Pancreas (tissue), 10 donors: ENCODE data around the gene PPM1L. TPM values are rescaled to one million over a fixed set of nuclear protein-coding genes. Genes with fewer than 3 reads are reported as not detected.
A peak's percentile ranks its signal among the peaks of the same experiment; 100 is the strongest.

ENCODE experiments used
- ATAC-seq, 4 donors: fragments of 200-7000 bp; cut with Tn5 transposase; one replicate each; pipeline versions ENCODE4 v1.8.0 to v1.9.1; 2020; ENCODE audit warnings: mild to moderate bottlenecking in 4 of 4, moderate library complexity in 4 of 4
- DNase-seq, 6 donors: peaks; one replicate each; pipeline ENCODE4 v3.0.0-alpha.2; 2020
- FAIRE-seq: peaks from 2 replicates; lab custom pipeline; 2012; peaks lifted over from hg19 to GRCh38; lab: Jason Lieb, UNC
- H3K27ac ChIP-seq, 4 donors: fragments of 200-600 bp; sonication (generic); 1 replicate in 3 of 4; 2 replicates in 1 of 4; pipeline versions ENCODE4 v1.5.0 to v1.8.0; 2020
- H3K27me3 ChIP-seq, 4 donors: fragments of 200-600 bp; one replicate each; pipeline ENCODE4 v1.8.0; 2021
- H3K36me3 ChIP-seq, 3 donors: fragments of 200-600 bp; sonication (generic) in 1 of 3; one replicate each; pipeline versions ENCODE4 v1.5.0 to v1.8.0; 2020 to 2021
- H3K4me1 ChIP-seq, 3 donors: fragments of 200-600 bp; one replicate each; pipeline ENCODE4 v1.8.0; 2021
- H3K4me3 ChIP-seq, 4 donors: fragments of 200-600 bp; sonication (generic) in 2 of 4; one replicate each; pipeline versions ENCODE4 v1.5.0 to v1.8.0; 2020 to 2021
- H3K9me3 ChIP-seq, 4 donors: fragments of 200-600 bp; one replicate each; pipeline ENCODE4 v1.8.0; 2021
- WGBS, 2 donors: extraction: QIAGEN DNeasy Blood & Tissue Kit; methylation state at CpG; one replicate each; pipeline ENCODE4 v1.1.7; 2013; 5-methylcytosine and 5-hydroxymethylcytosine counted together
- intact Hi-C, 3 donors: fragments of 100-400 bp; cut with DNase I; formaldehyde crosslinking; loops; one replicate each; pipeline versions ENCODE4 v1.11.1 to v1.14.2; 2022
- polyA plus RNA-seq, 2 donors: library from polyadenylated mRNA; stranded (reverse); fragments of 200-250 nt; gene quantifications; one replicate each; pipeline ENCODE4 v1.2.3, GENCODE V29; 2013
- total RNA-seq, 6 donors: library from RNA; stranded (reverse); fragmentation: NEBNext Ultra II Directional in 4 of 6; extraction: Animal tissue kit (Norgen Biotek cat#: 25700) in 4 of 6; gene quantifications; one replicate each; pipeline versions ENCODE4 v1.2.1 to v1.2.4, GENCODE V29; 2021 to 2023
- TF ChIP-seq, protein P1 (sequence below), 4 donors: fragments of 200-600 bp; sonication (generic) in 3 of 4; IDR thresholded peaks; one replicate each; pipeline versions ENCODE4 v1.5.0 to v1.8.0; 2021; ENCODE audit warnings: antibody characterized with exemption in 4 of 4
- donor health status: healthy with polysubstance abuse.
- donor health status: DM: no; HTN: no; CAD: no; lungs with moderate emphysema.
- donor health status: DM: no; HTN: no; CAD: no.
- donor health status: control.
- donor health status: control.
- donor health status: Bipolar disorder and iron deficiency.
- donor health status: DM: yes; HTN: yes; CAD: no.
- donor health status: DM: no; HTN: no; CAD: no.
- donor health status: DM: no; HTN: no; CAD: no.
- donor health status: DM: yes; HTN: yes; CAD: no.

Gene PPM1L
- total and polyA plus RNA-seq, 8 donors: 2.3 to 12.3 (median 6.4) TPM

DNA sequence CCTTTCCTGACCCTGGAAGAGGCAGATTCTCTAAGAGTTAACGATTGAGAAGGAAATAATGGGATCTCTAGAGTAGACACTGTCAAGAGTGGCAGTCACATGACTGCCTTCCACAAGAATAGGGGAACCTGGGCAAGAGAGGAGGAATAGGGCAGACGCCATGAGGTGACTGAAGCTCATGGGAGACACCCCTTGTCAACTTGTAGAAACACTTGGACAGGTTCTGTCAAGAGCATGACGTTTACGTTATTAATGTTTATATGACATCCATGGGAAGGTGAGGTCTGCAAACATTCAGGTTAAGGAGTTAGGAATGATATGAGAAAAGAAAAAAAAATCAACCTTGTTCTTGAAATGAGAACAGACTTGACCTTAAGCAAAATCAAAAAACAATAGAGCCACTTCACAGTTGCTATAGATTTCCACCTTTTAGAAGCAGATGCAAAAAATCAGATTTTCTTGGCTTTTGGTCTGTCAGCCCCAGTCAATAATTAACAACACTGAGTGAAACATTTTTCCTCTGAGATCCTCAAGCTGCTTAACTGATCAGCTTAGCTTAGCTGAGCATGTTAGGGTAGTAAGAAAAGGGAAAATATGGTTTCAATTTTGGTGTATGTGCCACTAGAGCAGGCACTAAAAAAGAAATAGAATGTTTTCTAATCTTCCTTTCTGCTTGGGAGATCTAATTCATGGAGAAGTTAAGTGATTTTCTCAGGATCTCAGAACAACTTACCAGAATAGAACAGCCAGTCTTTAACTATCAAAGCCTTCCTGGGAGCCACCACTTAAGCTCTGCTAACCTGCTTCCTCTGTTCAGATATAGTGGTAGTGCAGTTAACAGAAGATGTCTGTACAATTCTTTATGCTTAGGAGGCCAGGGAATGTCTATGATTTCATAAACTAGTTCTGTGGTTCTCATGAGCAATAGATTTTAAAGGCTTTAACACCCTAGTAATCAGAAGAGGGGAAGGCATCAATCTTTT lies 232.2 kb downstream of the PPM1L start:
- ATAC-seq (peak in 3 of 4 donors; percentile 78 to 84 (median 81)), FAIRE-seq (no peak), DNase-seq (no peak)
- intact Hi-C loops: no loop called here
- TF ChIP-seq, protein P1, sequence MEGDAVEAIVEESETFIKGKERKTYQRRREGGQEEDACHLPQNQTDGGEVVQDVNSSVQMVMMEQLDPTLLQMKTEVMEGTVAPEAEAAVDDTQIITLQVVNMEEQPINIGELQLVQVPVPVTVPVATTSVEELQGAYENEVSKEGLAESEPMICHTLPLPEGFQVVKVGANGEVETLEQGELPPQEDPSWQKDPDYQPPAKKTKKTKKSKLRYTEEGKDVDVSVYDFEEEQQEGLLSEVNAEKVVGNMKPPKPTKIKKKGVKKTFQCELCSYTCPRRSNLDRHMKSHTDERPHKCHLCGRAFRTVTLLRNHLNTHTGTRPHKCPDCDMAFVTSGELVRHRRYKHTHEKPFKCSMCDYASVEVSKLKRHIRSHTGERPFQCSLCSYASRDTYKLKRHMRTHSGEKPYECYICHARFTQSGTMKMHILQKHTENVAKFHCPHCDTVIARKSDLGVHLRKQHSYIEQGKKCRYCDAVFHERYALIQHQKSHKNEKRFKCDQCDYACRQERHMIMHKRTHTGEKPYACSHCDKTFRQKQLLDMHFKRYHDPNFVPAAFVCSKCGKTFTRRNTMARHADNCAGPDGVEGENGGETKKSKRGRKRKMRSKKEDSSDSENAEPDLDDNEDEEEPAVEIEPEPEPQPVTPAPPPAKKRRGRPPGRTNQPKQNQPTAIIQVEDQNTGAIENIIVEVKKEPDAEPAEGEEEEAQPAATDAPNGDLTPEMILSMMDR (IDR thresholded peaks at IDR 0.05): no peak
- Histone ChIP-seq H3K36me3 (no peaks in the 10 kb centered on the region), H3K4me1 (peaks cover 0 to 14% (median 10%) of the 10 kb centered on the region in 3 donors), H3K9me3 (no peaks in the 10 kb centered on the region), H3K27me3 (no peaks in the 10 kb centered on the region), H3K27ac (peak overlapping the region in 1 of 4 donors; percentile 23), H3K4me3 (no peak overlapping the region)
- WGBS, 2 donors: 42 to 43% methylated on average over 4 of the region's 4 CpGs

DNA sequence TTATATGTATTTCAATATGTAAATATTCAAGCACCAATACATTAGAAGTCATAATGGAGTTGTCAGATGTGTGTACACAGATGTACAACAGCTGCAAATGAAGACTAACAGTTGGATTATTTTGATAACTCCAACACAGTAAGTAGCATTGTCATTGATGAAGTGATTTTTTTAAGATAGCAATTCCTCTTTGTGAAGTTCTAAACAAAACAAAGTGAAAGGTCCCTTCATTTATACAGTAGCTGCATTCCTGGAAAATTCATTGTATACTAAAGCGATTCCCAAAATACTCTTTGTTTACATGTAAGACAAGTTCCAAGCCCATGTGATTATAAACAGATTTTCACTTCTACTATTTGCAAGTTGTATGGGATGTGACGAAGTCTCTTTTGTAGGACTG lies 234.4 kb downstream of the PPM1L start:
- no peaks in the 10 kb centered on the region for H3K27me3 ChIP-seq
- H3K4me3 ChIP-seq: no peak overlapping the region
- intact Hi-C loops: no loop called here
- 84 to 95% methylated on average over 2 of the region's 2 CpGs for WGBS, 2 donors
- no peak for ATAC-seq
- peaks cover 0 to 14% (median 10%) of the 10 kb centered on the region in 3 donors for H3K4me1 ChIP-seq
- no peak for FAIRE-seq
- H3K27ac ChIP-seq: no peak overlapping the region
- TF ChIP-seq, protein P1 (IDR thresholded peaks at IDR 0.05): no peak
- H3K36me3 ChIP-seq: no peaks in the 10 kb centered on the region
- no peak for DNase-seq
- no peaks in the 10 kb centered on the region for H3K9me3 ChIP-seq

DNA sequence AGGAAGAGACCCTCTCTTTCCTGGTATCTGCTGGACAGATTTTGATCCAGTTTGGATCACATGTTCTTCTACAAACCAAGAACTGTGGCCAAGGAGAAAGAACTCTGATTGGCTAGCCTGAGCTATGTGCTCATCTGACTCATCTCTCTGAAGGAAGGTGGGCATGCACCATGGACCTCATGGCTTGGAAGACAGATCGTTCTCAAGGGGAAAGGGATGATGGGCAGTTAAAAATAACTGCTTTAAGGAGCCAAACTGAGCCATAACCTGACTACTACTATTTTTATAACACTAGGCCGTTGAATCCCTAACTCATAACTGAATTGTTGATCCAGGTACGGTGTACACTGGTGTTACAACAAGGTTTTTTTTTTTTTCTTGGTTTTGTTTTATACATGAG lies 236.7 kb downstream of the PPM1L start:
- no peaks in the 10 kb centered on the region for H3K27me3 ChIP-seq
- TF ChIP-seq, protein P1 (IDR thresholded peaks at IDR 0.05): no peak
- FAIRE-seq: no peak
- no peak for ATAC-seq
- no peaks in the 10 kb centered on the region for H3K9me3 ChIP-seq
- WGBS, 2 donors: 78 to 79% methylated on average over 3 of the region's 3 CpGs
- no peak overlapping the region for H3K4me3 ChIP-seq
- H3K36me3 ChIP-seq: no peaks in the 10 kb centered on the region
- no peak for DNase-seq
- H3K4me1 ChIP-seq: peaks cover 0 to 11% (median 10%) of the 10 kb centered on the region in 3 donors
- no peak overlapping the region for H3K27ac ChIP-seq
- intact Hi-C loops: no loop called here

DNA sequence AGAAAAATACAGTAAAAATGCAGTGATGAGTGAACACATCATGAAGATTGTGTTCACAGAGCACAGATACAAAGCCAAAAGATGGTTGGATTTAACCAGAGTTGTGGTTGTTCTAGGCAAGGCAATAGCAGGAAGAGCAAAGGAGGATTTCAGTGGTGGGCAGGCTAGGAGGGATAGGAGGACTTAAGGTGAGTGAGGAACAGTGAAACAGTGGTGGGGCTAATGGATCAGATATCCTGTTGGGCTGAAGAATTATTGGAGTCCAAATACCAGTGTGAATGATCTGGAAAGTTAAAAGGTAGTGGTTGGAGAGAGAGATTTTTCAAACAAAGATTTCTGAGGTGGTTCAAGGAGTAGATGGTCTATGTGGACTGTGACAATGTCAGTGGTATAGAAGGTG lies 240.8 kb downstream of the PPM1L start:
- Histone ChIP-seq H3K36me3 (no peaks in the 10 kb centered on the region), H3K9me3 (no peaks in the 10 kb centered on the region), H3K4me1 (peaks cover 0 to 6% (median 0%) of the 10 kb centered on the region in 3 donors), H3K27me3 (no peaks in the 10 kb centered on the region), H3K4me3 (no peak overlapping the region), H3K27ac (no peak overlapping the region)
- no peak for DNase-seq
- FAIRE-seq: no peak
- ATAC-seq: no peak
- intact Hi-C loops: no loop called here
- TF ChIP-seq, protein P1 (IDR thresholded peaks at IDR 0.05): no peak

DNA sequence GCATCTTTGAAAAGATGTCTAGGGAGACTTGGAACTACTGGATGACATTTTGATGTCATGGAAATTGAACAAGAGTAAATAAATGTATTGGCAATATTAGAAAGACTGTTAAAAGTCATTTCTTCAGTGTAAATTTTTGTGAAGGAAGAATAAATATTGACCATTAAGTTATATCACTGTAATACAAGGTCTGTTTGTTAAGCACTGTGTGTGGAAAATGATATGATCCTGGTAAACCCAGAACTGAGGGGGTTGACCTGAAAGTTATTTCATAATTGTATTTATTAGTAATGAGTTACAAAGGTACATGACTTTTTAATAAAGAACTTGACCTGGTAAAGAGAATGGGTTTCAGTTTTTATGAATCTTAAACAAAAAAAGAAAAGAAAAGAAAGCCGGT lies 242.6 kb downstream of the PPM1L start:
- Histone ChIP-seq H3K9me3 (no peaks in the 10 kb centered on the region), H3K36me3 (no peaks in the 10 kb centered on the region), H3K27me3 (no peaks in the 10 kb centered on the region), H3K27ac (no peak overlapping the region), H3K4me3 (no peak overlapping the region), H3K4me1 (peaks cover 0 to 6% (median 0%) of the 10 kb centered on the region in 3 donors)
- ATAC-seq: peak; percentile 42 to 78 (median 64)
- intact Hi-C loops: no loop called here
- no peak for FAIRE-seq
- DNase-seq: no peak
- TF ChIP-seq, protein P1 (IDR thresholded peaks at IDR 0.05): no peak
- 48 to 58% methylated on average over 1 of the region's 1 CpG for WGBS, 2 donors
